ENCODE measurements around the gene CEBPZ.

Gene CEBPZ

GRCh38 chr2:37181726-37182684, 49.4 kb downstream of the CEBPZ start:
- H3K27me3 ChIP-seq (ENCODE audit: control insufficient read depth in 1 of 2, insufficient read depth in 2 of 2, low read length in 2 of 2), result no peaks in the 10 kb centered on the region
- H3K27ac ChIP-seq (ENCODE audit: low read length), result no peak overlapping the region
- no peak overlapping the region for H3K4me3 ChIP-seq (ENCODE audit: low read length in 2 of 2)
- H3K9ac ChIP-seq (ENCODE audit: low read length in 2 of 2), result no peak overlapping the region
- no peaks in the 10 kb centered on the region for H3K4me1 ChIP-seq (ENCODE audit: control insufficient read depth, insufficient read depth, low read length)
- H3K36me3 ChIP-seq (ENCODE audit: control insufficient read depth in 2 of 2, insufficient read depth in 2 of 2, low read length in 2 of 2), result no peaks in the 10 kb centered on the region
- H3K9me3 ChIP-seq (ENCODE audit: control insufficient read depth in 2 of 2, low read length in 2 of 2), result no peaks in the 10 kb centered on the region

DNA sequence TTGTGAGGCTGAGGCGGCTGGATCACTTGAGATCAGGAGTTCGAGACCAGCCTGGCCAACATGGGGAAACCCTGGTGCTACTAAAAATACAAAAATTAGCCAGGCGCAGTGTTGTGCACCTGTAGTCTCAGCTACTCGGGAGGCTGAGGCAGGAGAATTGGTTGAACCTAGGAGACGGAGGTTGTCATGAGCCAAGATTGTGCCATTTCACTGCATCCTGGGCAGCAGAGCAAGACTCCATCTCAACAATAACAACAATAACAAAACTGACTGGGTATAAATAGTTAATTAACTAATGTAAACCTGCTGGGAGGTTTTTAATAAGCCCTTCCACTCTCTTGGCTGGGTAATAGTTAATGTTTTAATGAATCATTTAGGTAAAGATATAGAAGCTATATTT, 50.8 kb downstream of the CEBPZ start:
- Histone ChIP-seq H3K4me1 (ENCODE audit: control insufficient read depth, insufficient read depth, low read length) (no peaks in the 10 kb centered on the region), H3K27ac (ENCODE audit: low read length) (no peak overlapping the region), H3K36me3 (ENCODE audit: control insufficient read depth in 2 of 2, insufficient read depth in 2 of 2, low read length in 2 of 2) (no peaks in the 10 kb centered on the region), H3K9ac (ENCODE audit: low read length in 2 of 2) (no peak overlapping the region), H3K4me3 (ENCODE audit: low read length in 2 of 2) (no peak overlapping the region), H3K9me3 (ENCODE audit: control insufficient read depth in 2 of 2, low read length in 2 of 2) (no peaks in the 10 kb centered on the region), H3K27me3 (ENCODE audit: control insufficient read depth in 1 of 2, insufficient read depth in 2 of 2, low read length in 2 of 2) (no peaks in the 10 kb centered on the region)

DNA sequence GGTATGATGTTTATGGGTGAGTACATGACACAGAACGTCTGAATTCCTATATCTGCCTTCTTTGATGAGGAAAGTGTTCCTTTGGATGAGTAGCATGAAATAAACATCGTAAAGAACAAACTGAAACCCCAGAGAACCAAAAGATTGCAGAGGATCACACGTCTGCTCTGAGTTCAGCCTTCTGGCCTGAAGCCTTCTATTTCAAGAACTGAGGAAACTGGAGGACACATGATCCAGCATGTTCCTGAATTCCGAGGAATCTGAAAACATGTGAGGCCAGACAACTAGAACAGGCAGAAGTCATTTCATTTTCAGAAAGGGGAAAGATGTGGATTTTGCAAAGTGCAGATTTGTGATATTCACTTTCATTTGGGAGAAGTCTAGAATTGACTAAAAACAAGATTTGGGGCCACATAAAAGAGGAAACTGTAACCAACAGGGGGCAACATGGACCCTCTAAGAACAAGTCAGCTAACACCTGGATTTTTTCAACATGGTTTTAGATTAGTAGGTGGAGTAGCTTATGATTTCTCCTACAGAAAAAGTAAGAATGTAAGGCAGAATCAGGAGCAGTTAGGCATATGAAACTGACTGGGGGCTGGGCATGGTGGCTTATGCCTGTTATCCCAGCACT, 51.3 kb downstream of the CEBPZ start:
- H3K27ac ChIP-seq (ENCODE audit: low read length), result no peak overlapping the region
- H3K36me3 ChIP-seq (ENCODE audit: control insufficient read depth in 2 of 2, insufficient read depth in 2 of 2, low read length in 2 of 2), result no peaks in the 10 kb centered on the region
- no peak overlapping the region for H3K4me3 ChIP-seq (ENCODE audit: low read length in 2 of 2)
- no peak overlapping the region for H3K9ac ChIP-seq (ENCODE audit: low read length in 2 of 2)
- H3K27me3 ChIP-seq (ENCODE audit: control insufficient read depth in 1 of 2, insufficient read depth in 2 of 2, low read length in 2 of 2), result no peaks in the 10 kb centered on the region
- no peaks in the 10 kb centered on the region for H3K4me1 ChIP-seq (ENCODE audit: control insufficient read depth, insufficient read depth, low read length)
- no peaks in the 10 kb centered on the region for H3K9me3 ChIP-seq (ENCODE audit: control insufficient read depth in 2 of 2, low read length in 2 of 2)

DNA sequence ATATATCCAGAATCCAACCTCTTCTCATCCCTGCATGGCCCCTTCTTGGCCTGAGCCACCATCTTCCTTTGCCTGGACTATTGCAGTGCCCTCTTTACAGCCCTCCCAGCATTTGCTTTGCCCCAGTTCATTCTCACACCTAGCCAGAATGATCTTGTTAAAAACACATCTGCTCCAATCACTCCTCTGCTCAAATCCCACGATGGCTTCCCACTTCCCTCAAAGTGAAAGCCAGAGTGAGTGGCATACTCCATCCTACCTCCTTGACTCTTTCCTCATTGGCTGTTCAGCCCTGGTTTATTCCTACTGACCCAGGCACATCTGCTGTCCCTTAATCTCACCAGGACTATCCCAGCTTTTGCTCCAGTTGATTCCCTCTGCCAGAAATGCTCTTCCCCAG, 57.7 kb downstream of the CEBPZ start:
- Histone ChIP-seq H3K36me3 (ENCODE audit: control insufficient read depth in 2 of 2, insufficient read depth in 2 of 2, low read length in 2 of 2) (no peaks in the 10 kb centered on the region), H3K27ac (ENCODE audit: low read length) (no peak overlapping the region), H3K4me3 (ENCODE audit: low read length in 2 of 2) (no peak overlapping the region), H3K27me3 (ENCODE audit: control insufficient read depth in 1 of 2, insufficient read depth in 2 of 2, low read length in 2 of 2) (no peaks in the 10 kb centered on the region), H3K9me3 (ENCODE audit: control insufficient read depth in 2 of 2, low read length in 2 of 2) (no peaks in the 10 kb centered on the region), H3K9ac (ENCODE audit: low read length in 2 of 2) (no peak overlapping the region), H3K4me1 (ENCODE audit: control insufficient read depth, insufficient read depth, low read length) (no peaks in the 10 kb centered on the region)

DNA sequence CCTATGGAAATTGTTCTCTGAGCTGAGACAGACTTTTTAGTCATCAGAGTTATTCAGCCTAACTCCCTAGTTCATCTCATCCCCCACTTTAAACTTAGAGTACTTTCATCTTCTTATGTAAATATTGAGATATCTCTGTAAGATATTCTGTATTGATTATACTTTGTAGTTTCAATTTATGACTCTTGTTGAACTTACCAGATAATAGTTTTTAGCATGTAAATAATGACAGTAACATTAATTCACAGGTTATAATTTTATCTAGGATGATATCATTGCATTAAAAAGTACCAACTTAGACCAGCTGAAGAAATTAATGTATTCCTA, 59.8 kb downstream of the CEBPZ start:
- no peak overlapping the region for H3K4me3 ChIP-seq (ENCODE audit: low read length in 2 of 2)
- no peaks in the 10 kb centered on the region for H3K4me1 ChIP-seq (ENCODE audit: control insufficient read depth, insufficient read depth, low read length)
- no peaks in the 10 kb centered on the region for H3K36me3 ChIP-seq (ENCODE audit: control insufficient read depth in 2 of 2, insufficient read depth in 2 of 2, low read length in 2 of 2)
- H3K27ac ChIP-seq (ENCODE audit: low read length), result no peak overlapping the region
- H3K9me3 ChIP-seq (ENCODE audit: control insufficient read depth in 2 of 2, low read length in 2 of 2), result no peaks in the 10 kb centered on the region
- no peaks in the 10 kb centered on the region for H3K27me3 ChIP-seq (ENCODE audit: control insufficient read depth in 1 of 2, insufficient read depth in 2 of 2, low read length in 2 of 2)
- H3K9ac ChIP-seq (ENCODE audit: low read length in 2 of 2), result no peak overlapping the region

DNA sequence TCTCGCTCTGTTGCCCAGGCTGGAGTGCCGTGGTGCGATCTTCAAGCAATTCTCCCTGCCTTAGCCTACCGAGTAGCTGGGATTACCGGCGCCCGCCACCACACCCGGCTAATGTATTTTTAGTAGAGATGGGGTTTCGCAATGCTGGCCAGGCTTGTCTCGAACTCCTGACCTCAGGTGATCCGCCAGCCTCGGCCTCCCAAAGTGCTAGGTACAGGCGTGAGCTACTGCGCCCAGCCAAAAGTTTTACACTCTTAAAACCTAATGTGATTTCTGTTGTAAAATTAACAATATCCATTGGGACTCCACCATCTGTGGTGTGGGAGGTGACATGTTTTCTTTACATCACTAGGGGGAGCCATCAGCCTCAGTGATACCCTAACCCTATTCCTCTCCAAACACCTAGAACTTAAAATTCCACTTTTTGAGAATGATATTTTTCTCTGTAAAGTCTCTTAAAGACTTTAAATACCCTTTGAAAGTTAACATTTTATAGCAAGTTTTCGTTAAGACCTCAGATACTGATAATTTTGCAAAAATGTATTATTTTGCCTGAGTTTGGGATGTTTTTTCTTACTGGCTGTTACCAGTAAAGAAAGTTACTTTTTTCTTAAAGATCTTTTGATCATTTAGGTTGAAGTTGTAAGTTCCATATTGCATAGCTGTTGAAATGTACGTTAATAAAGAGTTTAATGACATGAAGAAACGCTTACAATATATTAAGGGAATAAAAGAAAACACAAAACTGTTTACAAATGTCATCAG, 63.0 kb downstream of the CEBPZ start:
- Histone ChIP-seq H3K27me3 (ENCODE audit: control insufficient read depth in 1 of 2, insufficient read depth in 2 of 2, low read length in 2 of 2) (no peaks in the 10 kb centered on the region), H3K9ac (ENCODE audit: low read length in 2 of 2) (no peak overlapping the region), H3K4me1 (ENCODE audit: control insufficient read depth, insufficient read depth, low read length) (no peaks in the 10 kb centered on the region), H3K27ac (ENCODE audit: low read length) (no peak overlapping the region), H3K9me3 (ENCODE audit: control insufficient read depth in 2 of 2, low read length in 2 of 2) (no peaks in the 10 kb centered on the region), H3K4me3 (ENCODE audit: low read length in 2 of 2) (no peak overlapping the region), H3K36me3 (ENCODE audit: control insufficient read depth in 2 of 2, insufficient read depth in 2 of 2, low read length in 2 of 2) (no peaks in the 10 kb centered on the region)

- Histone ChIP-seq H3K36me3 (ENCODE audit: control insufficient read depth in 2 of 2, insufficient read depth in 2 of 2, low read length in 2 of 2) (no peaks in the 10 kb centered on the region), H3K4me1 (ENCODE audit: control insufficient read depth, insufficient read depth, low read length) (no peaks in the 10 kb centered on the region), H3K9me3 (ENCODE audit: control insufficient read depth in 2 of 2, low read length in 2 of 2) (no peaks in the 10 kb centered on the region), H3K4me3 (ENCODE audit: low read length in 2 of 2) (no peak overlapping the region), H3K9ac (ENCODE audit: low read length in 2 of 2) (no peak overlapping the region), H3K27me3 (ENCODE audit: control insufficient read depth in 1 of 2, insufficient read depth in 2 of 2, low read length in 2 of 2) (no peaks in the 10 kb centered on the region), H3K27ac (ENCODE audit: low read length) (no peak overlapping the region)
Measured at GRCh38 chr2:37167636-37168180, 63.7 kb downstream of the CEBPZ start.

DNA sequence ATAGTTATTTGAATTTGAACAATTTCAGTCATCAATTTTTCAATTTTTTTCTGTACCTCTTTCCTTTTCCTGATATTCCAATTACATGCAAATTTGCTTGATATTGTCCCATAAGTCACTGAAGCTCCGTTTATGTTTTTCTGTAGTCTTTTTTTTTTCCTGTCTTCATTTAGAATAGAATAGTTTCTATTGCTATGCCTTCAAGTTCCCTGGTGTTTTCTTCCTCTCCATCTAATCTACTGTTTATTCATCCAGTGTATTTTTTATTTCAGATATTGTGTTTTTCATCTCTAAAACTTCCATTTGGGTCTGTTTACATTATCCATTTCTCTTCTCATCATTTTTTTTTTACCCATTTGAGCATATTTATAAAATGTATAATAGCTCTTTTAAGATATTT, 66.6 kb downstream of the CEBPZ start:
- H3K9me3 ChIP-seq (ENCODE audit: control insufficient read depth in 2 of 2, low read length in 2 of 2), result no peaks in the 10 kb centered on the region
- no peaks in the 10 kb centered on the region for H3K36me3 ChIP-seq (ENCODE audit: control insufficient read depth in 2 of 2, insufficient read depth in 2 of 2, low read length in 2 of 2)

DNA sequence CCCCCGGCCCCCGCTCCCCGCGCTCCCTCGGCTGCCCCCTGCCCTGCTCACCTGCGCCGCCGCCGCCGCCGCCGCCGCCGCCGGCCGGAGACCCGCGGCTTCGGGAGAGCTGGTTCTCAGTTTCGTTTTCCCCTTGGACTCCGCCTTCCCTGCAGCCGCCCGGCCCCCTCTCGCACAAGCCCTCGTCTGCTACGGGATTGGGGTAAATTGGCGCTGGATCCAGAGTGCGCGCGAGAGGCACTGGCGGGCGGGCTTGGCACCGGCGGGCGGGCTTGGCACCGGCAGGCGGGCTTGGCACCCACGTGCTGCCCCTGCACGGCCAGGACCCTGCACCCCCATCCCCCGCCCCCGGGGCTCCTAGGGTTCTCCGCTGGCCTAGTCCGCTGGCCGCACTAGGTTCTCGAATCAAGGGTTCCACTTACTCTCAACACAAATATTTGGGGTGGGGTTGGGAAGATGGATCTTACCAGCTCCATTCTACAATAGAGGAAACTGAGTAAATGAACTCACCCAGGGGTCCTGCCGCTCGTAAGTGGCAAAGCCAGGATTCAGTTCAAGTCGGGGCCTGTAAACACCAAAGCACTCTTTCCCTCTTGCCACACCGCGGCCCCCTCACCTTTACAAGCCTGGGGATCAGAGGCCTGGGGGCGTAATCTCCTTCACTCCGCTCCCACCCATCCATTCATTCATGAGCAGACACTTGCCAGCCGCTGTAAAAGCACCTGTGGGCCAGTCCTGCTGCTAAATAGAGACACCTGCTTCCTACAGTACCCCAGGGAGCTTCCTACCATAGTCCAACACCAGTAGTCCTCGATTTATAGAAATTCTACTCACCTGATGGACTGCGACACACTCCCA, 74.3 kb downstream of the CEBPZ start, which contains the start of gene EIF2AK2:
EIF2AK2 (minus strand) TSS at position 124 of the 858 bp plus-strand sequence. CDS start 9,174 bp downstream, outside the sequence.
- Histone ChIP-seq H3K27ac (ENCODE audit: low read length) (peak within 1 kb of the TSS; percentile 66), H3K27me3 (ENCODE audit: control insufficient read depth in 1 of 2, insufficient read depth in 2 of 2, low read length in 2 of 2) (no peaks in the 10 kb centered on the region), H3K9ac (ENCODE audit: low read length in 2 of 2) (peak within 1 kb of the TSS; percentile 84 to 87), H3K36me3 (ENCODE audit: control insufficient read depth in 2 of 2, insufficient read depth in 2 of 2, low read length in 2 of 2) (no peaks in the 10 kb centered on the region), H3K9me3 (ENCODE audit: control insufficient read depth in 2 of 2, low read length in 2 of 2) (no peaks in the 10 kb centered on the region), H3K4me1 (ENCODE audit: control insufficient read depth, insufficient read depth, low read length) (peaks cover 12% of the 10 kb centered on the region), H3K4me3 (ENCODE audit: low read length in 2 of 2) (peak within 1 kb of the TSS; percentile 72 to 87)

More for the DNA sequence above, 66.6 kb downstream of the CEBPZ start:
- H3K4me3 ChIP-seq (ENCODE audit: low read length in 2 of 2), result no peak overlapping the region
- H3K27ac ChIP-seq (ENCODE audit: low read length), result no peak overlapping the region
- no peak overlapping the region for H3K9ac ChIP-seq (ENCODE audit: low read length in 2 of 2)
- H3K4me1 ChIP-seq (ENCODE audit: control insufficient read depth, insufficient read depth, low read length), result no peaks in the 10 kb centered on the region
- no peaks in the 10 kb centered on the region for H3K27me3 ChIP-seq (ENCODE audit: control insufficient read depth in 1 of 2, insufficient read depth in 2 of 2, low read length in 2 of 2)
